GM18508 (cell line): ENCODE data around the gene CCDC33.

Experiments
- ATAC-seq: cut with Tn5 transposase; IDR thresholded peaks from one replicate; pipeline ENCODE4 v1.9.1; 2021; ENCODE audit warnings: moderate number of reproducible peaks; ENCODE audit not compliant: insufficient read depth, unreplicated experiment

The CCDC33 gene

DNA sequence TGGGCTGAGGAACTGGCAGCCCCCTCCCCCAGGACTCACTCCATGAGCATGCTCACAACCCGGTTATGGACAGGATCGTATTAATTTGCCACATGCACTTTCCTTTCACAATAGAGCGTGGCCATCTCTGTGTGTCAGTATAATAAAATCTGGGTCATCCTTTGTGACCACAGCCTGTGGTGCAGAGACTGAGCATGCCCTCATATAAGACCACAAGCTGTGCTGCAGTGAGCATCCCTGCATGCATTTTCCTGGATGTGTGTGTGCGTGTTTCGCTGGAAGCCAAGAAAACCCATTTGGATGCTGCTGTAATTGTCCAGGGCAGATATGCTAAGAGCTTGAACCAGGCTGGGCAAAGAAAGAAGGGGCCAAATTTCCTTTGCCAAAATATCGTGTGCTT is 91.6 kb downstream of the CCDC33 start:
- no peak for ATAC-seq

DNA sequence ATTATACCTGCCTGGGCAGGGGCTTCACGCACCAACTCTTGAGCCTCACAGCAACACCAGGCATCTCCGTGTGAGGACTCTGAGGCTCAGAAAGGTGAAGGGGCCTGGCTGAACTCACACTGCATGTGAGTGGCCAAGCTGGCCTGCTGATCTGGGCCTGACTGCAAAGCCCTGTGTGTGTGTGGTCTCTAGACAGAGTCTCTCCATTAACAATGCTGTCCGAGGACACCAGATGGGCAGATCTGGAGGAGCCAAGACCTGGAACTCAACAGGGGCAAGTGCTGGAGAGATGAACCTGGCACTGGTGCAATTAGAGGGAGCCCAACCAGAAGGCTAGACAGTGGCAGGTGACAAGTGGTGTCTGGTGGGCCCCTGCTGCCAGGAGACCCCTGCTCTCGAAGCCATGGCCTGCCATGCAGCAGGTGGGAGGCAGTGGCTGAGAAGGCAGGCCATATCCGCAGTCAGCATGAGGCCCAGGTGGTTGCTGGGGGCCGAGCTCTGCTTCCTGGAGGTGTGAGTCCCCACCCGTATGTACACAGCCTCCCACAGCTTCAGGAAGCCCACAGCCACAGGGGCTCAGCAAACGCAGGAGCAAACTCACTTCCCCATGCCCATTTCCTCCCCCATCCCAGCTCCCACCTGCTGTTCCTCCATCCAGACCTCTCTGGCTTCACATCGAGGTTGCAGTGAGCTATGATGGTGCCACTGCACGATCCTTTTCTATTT is 92.4 kb downstream of the CCDC33 start:
- ATAC-seq: no peak

DNA sequence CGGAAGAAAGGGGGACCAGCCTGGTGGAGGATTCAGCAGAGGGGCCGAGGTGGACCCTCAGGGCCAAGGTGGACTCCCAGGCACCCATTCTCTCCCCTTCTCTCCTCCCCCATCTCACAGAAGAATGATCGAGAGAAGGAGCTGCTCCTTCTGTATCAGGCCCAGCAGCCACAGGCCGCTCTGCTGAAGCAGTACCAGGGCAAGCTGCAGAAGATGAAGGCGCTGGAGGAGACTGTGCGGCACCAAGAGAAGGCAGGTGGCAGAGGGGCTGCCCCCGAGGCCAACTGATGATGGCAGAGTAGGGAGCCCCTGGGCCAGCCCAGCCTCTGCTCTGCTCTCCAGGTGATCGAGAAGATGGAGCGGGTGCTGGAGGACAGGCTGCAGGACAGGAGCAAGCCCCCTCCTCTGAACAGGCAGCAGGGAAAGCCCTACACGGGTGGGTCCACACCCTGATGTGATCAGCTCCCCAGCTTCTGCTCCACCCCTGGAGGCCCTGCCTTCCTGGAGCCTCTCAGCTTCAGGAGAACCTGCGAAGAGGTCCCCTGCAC is 94.8 kb downstream of the CCDC33 start:
- ATAC-seq: no peak

DNA sequence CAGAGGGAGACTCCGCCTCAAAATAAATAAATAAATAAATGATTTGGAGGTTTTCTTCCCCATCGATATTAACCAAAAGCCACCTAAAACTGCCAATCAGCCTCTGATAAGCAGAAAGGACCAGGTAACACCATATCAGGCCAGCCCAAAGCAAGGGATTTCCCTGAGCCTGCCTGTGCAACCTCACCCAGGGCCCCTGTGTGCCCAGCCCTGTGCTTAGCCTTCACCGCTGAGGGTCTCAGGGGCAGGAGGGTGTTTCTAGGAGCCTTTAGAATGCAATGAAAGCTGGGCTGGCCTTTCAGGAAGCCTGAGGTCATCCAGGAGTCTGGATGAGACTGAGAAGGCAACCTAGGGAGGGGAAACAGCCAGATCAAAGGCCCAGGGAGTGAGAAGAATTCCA is 95.9 kb downstream of the CCDC33 start:
- ATAC-seq: no peak

DNA sequence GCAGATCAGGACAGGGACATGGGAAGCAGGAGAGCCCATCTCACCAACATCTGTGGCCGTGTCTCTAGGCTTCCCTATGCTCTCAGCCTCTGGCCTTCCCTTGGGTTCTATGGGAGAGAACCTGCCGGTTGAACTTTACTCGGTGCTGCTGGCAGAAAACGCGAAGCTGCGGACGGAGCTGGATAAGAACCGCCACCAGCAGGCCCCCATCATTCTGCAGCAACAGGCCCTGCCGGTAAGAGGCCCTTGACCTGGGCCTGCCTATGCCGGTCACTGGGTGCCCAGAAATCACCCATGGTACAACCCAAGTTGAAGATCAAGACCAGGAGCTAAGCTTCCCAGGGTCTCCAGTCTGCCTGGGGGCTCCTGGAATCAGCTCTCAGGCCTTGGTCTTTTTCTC is 96.5 kb downstream of the CCDC33 start:
- ATAC-seq: no peak

DNA sequence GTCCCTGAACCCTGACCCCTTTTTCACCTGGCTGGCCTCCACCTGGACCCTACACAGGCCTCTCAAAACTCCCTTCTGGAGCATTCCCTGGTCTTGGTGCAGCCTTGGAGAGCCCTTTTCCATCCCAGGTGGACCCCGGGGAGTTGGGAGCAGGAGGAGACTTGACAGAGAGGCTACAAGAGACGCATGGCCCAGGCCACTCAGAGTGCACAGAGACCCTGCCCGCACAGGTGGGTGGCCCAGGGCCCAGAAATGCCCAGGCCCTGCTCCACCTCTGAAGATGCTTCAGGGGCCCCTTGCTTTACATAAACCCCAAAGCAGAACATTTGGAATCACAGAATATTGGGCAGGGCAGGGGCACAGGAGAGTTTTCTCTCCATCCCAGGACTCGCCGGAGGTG is 97.0 kb downstream of the CCDC33 start:
- ATAC-seq: no peak

DNA sequence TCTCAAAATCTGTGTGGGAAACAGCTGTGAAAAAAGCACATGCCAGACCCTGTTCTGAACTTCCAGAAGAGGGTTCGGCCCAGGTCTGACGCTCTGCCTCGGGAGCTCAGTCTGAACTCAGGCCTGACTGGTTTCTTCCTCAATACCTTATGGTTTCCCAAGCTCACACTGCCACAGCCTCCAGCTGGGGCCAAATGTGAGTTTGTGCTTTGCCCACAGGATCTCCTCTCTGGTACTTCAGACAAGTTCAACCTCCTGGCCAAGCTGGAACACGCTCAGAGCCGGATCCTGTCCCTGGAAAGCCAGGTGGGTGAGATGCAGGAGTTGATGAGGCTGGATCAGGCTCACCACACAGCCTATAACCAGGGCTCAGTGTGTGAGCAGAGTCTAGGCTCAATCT is 97.5 kb downstream of the CCDC33 start:
- no peak for ATAC-seq

DNA sequence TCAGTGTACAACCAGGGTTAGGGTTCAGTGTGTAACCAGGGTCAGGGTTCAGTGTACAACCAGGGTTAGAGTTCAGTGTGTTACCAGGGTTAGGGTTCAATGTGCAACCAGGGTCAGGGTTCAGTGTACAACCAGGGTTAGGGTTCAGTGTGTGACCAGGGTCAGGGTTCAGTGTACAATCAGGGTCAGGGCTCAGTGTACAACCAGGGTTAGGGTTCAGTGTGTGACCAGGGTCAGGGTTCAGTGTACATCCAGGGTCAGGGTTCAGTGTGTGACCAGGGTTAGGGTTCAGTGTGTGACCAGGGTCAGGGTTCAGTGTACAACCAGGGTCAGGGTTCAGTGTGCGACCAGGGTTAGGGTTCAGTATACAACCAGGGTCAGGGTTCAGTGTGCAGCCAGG is 98.0 kb downstream of the CCDC33 start:
- no peak for ATAC-seq

DNA sequence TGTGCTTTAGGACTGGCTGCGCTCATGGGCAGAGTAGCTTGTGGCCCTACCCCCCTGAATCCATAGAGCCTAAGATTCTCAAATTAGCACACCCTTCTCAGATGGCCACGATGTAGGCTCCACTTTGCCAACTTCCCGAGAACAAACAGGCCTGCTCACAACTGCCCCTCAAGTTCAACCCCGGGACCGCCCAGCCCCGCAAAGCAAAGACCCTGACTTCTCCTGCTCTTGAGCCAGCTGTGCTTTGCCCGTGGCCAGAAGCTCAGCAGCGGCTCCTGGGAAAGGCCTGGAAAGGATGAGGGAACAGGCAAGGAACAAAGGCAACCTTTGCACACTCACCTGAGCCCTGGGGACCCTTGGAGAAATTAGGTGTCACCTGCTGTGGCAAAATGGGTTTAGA is 99.3 kb downstream of the CCDC33 start:
- no peak for ATAC-seq

DNA sequence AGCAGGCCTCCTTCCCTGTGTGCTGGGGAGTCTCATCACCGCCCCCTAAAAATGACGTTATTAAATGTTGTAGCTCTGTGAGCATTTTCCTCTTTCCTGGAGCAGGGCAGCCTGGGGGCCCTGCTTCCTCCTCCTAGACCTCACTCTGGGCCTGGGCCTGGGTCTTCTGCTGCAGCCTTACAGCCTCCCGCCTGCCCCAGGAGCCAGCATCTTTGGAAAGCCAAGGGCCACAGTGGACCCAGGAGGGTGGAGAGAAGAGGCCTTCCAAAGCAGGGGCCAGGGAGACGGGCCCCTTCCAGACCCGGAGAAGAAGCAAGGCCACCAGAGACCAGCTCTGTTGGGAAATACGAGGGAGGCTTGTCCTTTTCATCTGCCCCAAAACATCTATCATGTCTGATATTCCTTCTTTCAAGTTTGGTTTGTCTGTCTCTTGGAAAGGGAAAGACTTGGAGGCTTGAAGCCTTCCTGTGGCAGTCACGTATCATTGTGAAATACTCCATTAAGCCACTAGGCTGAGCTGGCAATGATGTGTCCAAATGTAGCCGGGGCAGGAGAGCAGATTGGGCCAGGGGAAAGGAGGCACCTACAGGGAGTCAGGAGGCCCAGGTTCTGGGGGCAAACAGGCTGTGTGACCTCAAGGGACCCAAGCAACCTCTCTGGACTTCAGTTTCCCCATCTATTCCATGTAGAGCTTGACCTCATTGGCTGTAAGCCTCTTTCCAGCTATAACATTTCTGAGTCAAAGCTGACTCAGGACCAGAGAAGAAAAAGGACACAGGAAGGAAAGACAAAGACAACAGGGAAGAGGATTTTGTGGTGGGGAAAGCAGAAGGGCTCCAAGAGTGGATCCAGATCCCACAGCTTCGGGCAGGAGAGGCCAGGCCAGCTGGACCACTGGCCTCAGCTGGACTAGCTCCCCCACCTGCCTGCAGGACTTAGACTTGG is 100.2 kb downstream of the CCDC33 start:
- ATAC-seq: no peak

DNA sequence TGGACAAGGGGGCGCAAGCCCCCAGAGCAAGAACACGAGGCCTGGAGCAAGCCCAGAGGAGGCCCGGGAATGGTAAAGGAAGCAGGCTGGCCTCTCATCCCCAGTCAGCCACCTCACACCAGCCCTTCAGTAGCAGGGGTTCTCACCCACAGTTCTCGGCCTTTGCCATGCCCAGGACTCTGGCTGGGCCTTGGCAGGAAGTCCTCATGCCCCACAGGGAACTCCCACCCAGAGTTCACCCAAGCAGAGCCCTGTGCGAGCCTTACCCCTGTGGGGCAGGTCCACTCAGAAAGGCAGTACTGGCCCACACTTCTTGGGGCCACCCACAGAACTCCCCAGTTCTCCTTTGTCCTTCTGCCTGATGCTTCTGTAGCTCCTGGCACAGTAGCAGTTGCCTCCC is 101.0 kb downstream of the CCDC33 start:
- ATAC-seq: no peak

DNA sequence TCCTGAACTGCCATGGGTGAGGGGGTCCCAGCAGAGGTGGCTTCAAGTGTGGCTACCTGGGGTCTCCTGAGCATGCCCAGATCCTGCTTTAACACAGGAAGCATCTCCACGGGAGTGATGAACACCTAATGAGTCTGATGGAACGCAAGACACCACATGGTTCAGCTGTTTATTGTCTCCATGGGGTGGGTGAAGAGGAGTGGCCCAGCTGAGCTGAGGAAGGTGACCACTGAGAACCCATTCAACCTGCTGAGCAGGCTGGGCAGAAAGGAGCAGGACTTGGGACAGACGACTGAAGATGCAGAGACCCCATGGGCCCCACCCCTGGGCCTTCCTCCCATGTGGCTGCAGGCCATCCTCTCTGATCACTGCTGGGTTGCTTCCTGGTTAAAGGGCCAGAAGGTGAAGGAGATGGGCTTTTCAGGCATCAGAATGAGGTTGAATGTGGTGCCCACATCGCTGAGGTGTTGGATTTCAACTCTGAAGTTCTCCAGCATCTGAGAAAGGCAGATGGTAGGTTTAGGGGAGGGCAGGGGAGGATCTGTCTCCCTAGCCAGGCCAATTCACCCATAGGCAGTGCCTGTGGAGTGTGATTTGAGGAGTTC is 101.6 kb downstream of the CCDC33 start:
- no peak for ATAC-seq

DNA sequence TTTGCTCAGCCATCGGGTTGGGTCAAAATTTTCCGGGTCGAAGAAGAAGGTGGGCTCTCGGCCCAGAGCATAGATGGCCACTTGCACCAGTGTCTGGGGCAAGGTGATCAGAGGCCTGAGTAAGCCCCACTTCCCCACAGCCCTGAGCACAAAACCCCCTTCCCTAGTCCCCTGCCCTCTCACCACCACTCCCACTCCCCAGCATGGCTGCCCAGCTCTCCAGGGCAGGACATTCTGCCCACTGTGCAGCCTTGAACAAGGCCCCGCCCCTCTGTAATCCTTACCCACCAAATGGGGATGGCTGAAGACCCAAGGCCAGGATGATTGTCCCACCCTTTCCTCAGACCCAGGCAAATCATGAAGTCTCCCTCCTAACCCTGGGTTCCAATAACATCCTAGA is 102.5 kb downstream of the CCDC33 start:
- ATAC-seq: no peak

DNA sequence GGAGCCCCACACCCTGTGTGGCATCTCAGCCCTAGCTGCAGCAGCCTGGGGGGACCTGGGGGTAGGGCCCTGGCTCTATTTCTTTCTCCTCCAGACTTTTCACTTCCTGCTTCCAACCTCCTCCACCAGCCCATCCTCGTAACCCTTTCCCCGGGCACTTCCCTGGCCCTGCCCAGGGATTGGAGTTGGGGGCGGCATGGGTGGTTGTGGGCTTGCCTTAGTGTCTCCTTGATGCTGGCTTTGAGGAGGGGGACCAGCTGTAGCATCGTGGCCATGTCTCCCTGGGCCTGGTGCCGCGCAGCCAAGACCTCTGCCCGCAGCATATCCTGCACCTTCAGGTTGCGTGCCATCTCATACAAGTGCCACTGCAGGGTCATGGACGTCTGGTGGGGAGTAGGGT is 103.2 kb downstream of the CCDC33 start:
- no peak for ATAC-seq

DNA sequence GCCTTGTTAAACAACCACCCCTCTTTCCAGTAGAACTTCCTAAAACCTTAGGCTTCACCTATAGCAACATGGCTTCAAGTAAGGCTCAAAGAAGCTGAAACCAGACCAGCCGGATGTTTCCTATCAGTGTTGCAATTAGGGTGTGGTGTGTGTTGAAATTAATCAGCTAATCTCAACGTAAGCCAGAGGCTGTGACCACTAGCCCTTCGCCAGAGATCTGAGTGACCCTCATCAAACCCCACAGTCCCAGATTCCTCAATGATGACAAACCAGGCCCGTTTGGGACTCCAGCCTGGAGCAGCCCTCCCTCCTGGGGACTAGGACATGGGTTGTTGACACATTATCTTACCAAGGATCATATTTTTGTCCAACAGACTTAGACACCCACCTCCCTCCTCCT is 104.0 kb downstream of the CCDC33 start:
- no peak for ATAC-seq

DNA sequence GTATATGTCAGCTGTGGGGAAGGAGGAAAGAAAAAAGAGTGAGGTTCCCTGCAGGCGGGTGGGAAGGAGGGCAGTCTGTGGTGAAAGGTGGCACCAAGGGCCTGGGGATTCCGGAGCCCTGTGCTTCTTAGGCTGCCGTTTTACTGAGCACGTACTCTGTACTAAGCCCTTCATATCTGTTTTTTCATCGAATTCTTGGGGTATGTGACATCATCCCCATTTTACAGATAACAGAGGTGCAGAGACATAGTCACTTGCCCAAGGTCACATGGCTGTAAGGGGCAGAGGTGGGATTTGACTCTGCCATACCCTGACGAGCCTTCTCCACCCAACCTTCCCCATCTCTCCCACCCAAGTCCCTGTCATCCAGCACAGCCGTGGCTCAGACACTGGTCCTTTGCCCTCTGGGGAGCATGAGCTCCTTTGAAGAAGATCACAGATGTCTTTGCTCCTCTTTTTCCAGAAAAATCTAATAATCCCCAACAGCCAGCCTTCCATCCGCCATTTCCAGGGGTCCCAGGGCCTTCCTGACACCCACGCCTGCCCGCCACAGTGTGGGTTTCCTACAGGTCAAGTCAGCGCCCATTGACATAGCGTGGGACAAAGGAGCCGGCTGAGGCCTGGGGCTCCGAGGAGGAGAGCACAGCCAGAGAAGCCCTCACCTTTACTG is 107.1 kb downstream of the CCDC33 start:
- ATAC-seq: no peak

DNA sequence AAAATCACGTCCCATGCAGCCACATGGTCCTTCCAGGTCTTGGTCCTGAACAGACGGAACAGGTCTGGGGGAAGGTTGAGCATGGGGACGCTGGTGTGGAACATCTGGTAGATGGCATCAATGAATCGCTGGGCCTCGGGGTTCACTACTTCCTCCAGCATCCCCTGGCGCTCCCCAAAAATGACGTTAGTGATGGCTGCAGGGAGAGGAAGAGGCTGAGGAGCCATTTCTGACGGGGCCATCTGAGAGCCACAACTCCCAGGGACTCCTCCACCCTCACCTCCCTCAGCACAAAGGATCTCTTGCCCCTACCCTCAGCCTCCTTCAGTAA is 107.6 kb downstream of the CCDC33 start:
- no peak for ATAC-seq

DNA sequence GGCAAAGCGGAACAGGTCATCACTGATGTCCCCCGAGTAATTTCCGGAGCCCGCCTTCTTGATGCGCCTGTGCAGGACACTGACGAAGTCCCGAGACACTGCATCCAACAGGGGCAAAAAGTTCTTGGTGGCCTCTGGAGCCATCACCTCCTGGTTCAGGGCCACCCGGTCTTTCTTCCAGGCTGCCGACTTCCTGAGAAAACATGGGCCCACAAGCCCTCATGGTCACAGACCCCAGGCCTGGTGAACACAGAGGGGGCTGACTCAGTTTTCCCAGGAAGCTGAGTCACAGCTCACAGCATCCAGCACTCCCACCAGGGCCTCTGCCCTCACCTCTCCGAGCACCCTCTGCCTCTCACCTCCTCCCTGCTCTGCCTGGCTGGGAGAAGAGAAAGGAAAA is 108.9 kb downstream of the CCDC33 start:
- no peak for ATAC-seq

DNA sequence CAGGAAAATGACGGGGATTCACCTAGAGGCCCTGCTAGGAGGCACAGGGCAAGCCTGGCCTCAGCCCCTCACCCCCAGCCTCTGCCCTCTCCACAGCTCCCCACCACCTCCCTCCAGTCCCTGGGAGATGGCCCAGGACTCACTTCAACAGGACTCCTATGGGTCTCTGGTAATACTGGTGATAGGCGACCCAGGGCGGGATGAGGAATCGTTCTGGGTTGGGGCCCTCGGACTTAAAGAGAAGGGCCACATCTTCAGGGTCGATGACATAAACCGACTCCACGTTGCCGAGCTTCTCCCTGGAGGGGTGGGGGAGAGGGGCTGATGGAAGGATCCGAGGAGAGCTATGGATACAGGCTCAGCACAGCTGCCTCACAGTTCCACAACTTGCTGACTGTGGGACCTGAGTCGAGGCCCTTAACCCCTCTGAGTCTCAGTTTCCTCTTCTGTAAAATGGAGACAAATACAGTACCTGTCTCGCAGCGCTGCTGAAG is 111.7 kb downstream of the CCDC33 start:
- no peak for ATAC-seq

DNA sequence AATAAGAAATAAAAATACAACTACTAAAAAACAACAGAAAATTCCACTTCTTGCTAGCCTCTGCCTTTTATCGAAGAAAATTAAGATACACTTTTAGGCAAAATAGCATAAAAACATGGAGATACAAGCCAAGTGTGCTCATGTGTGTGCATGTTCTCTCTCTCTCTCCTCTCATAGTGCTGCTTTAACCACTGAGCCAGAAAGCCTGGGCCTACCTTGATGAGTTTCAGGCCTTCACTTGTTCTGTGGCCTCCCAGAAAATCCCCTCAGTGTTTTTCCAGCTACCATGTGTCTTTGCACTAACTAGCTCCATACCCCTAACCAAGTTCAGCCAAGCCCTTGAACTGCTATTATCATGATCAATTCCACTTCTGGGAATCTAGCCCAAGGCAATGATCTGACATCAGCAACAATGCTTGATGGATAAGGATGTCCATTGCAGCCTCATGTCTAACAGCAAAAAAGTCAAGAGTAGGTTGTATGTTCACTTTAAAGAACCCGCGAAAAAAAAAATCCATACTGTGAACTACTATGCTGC is 113.2 kb downstream of the CCDC33 start:
- no peak for ATAC-seq
